Measurements from ENCODE around the gene ECE2.

Gene ECE2

DNA sequence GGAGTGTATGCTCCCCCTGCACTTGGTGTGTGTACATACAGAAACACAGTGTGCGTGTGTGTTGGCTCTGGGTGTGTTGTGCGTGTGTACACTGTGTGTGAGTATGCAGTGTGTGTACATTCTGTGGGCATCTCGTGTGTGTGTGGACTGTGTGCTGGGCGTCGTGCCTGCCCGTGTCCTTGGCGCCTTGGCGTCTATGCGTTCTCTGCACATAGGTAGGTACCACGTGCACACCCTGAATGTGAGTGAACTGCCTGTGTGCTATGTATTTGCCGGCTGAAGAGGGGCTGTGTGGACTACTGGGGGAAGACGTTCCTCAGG lies 481 bp upstream of the ECE2 start:
- no peak for DNase-seq

DNA sequence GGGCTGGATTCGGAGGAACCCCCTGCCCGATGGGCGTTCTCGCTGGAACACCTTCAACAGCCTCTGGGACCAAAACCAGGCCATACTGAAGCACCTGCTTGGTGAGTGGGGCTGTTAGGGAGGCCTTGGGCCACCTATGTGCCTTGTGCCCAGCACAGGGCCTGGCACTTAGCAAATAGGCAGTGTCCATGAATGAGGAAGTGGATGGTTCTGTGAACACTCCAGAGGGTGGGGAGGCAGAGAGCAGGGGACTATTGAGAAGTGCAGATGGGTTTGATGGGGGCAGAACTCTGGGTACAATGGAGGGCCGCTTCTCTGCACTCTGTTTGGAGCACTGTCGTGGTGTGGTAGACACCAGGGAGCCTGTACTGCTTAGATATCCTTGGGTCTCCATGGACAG lies 1.5 kb downstream of the ECE2 start:
- DNase-seq, result no peak

DNA sequence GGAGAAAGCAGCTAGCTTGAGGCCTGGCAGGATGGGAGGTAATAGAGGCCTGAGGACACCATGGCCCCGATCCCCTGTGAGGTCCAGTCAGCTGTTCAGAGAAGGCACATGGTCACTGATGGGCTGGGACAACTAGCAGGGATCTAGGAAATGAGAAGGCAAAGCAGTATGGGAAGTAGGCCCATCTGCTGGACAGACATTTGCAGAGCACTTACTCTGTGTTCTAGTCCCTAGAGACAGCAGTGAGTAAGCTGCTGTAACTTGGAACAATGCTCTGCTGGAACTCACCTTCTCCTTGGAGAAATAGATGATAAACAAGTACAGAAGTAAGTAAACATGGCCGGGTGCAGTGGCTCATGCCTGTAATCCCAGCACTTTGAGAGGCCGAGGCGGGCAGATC lies 7.1 kb downstream of the ECE2 start:
- DNase-seq, result no peak

- no peak for DNase-seq
These were observed 7.9 kb downstream of the ECE2 start for GRCh38 chr3:184283681-184284080.

DNA sequence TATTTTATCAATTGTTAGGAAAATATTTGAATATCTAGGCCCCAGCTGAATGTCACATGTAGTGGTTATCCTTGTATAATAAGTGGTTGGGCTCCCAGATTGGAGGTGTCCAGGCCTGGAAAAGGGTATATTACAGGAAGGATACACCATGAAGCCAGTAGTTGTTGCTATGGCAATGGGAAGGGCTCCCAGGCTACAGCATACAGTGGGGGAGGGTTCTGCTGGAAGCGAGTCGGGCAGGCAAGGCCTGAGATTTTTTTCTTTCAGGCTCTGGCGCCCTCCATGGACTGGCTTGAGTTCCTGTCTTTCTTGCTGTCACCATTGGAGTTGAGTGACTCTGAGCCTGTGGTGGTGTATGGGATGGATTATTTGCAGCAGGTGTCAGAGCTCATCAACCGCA lies 8.9 kb downstream of the ECE2 start:
- DNase-seq, result peak; percentile 67 to 86

- peak; percentile 36 to 75 for DNase-seq
These were observed 13.7 kb downstream of the ECE2 start for GRCh38 chr3:184289426-184289938.

- DNase-seq, result no peak
These were observed 14.5 kb downstream of the ECE2 start for GRCh38 chr3:184290331-184290730.

- DNase-seq, result no peak
These were observed 15.4 kb downstream of the ECE2 start for GRCh38 chr3:184291044-184291737.

GRCh38 chr3:184291738-184292445 lies 16.1 kb downstream of the ECE2 start:
- no peak for DNase-seq

DNA sequence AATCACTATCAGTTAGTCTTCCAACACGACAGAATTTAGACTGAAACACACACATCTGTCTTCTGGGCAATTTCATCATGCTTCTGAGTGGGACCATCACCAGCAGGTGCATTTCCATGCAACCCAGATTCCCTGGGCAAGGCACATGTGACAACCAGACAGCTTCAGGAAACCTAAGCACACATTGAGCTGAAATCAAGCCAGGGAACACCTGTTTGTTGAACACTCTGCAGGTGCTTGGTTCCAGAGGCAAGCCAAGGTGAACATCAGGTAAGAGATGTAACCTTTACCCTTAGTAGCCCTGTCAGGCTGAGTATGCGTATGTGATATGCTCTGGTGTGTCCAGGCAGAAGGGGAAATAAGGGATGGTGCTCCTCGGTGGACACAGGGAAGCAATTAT lies 19.9 kb downstream of the ECE2 start:
- DNase-seq, result no peak

GRCh38 chr3:184296616-184297015 lies 20.8 kb downstream of the ECE2 start:
- DNase-seq, result no peak

DNA sequence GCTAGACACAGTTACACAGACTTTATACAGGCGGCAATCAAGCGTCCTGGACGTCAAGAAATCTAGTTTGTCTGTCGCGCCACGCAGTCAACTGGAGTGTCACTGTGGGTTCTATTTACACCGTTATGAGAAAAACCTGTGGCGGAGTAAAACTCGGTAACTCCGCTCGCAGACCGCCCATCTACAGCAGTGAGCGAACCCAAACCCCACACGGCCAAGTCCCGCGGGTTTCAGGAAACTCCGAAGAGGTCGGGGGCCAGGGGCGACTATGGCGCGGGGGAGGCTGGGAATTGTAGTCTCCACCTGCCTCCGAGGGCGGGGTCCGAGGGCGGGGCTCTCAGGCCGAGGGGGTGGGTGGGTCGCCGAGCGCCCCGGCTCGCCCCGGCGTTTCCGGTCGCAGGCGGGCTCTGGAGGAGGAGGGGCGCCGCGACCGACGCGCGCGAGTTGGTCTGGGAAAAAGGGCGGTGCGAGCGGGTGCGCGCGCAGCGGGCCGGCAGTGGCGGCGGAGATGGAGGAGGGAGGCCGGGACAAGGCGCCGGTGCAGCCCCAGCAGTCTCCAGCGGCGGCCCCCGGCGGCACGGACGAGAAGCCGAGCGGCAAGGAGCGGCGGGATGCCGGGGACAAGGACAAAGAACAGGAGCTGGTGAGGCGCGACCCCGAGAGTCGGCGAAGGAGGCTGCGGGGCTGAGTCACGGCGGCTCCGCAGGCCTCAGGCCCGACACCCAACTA lies 23.1 kb downstream of the ECE2 start, which contains the start of gene PSMD2:
Gene PSMD2, plus strand, starts transcription at position 483 of the 729 bp plus-strand sequence. Its CDS starts 26 bp downstream, at position 509.
- peak; percentile 92 to 99 for DNase-seq

DNA sequence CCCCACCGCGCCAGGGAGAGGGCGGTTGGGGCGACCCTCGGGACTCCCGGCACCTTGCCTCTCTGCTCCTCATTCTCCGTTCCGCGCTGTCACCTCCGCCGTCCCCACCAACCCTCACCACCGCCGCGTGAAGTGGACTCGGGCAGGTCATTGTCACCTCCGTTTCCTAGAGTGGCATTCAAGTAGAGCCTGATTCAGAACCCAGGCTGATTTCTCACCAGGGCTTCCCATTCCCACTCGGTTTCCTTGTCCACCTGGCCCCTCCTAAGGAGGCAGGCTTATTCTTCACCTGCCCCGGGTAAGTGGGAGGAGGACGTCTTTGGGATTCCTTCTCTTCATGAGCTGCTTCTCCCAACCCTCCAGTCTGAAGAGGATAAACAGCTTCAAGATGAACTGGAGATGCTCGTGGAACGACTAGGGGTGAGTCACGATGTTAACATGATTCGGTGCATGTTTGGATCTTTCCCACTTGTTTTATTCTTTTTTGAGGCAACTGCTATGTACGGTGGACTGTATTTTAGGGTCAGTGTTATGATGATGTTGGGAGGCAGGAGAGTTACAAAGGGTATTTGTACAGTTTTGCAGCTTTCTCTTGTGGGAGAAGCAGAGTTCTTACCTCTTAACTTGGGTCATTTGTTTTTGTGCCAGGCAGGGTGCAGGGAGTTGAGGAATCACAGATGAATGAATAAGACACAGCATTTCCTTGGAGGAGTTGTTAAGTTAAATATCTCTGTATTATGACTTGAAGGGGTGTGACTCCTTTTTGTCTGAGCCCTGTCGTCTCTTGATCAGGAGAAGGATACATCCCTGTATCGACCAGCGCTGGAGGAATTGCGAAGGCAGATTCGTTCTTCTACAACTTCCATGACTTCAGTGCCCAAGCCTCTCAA lies 23.9 kb downstream of the ECE2 start:
- DNase-seq, result no peak

DNA sequence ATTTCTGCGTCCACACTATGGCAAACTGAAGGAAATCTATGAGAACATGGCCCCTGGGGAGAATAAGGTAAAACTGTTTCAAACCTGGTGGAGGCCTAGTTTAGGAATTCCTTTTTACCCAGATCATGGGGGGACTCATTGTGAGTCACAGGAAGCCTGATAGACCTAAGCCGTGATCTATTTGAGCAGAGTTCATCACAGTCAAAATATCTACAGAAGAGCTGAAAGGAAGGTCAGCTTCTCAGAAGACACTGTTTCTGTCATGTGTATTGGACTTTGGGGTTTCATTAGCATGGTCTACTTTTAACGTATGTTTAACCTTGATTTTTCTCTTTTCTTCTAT lies 24.5 kb downstream of the ECE2 start:
- DNase-seq, result no peak

GRCh38 chr3:184305577-184305976 lies 29.8 kb downstream of the ECE2 start:
- DNase-seq, result peak in 1 of 2 experiments; percentile 39

DNA sequence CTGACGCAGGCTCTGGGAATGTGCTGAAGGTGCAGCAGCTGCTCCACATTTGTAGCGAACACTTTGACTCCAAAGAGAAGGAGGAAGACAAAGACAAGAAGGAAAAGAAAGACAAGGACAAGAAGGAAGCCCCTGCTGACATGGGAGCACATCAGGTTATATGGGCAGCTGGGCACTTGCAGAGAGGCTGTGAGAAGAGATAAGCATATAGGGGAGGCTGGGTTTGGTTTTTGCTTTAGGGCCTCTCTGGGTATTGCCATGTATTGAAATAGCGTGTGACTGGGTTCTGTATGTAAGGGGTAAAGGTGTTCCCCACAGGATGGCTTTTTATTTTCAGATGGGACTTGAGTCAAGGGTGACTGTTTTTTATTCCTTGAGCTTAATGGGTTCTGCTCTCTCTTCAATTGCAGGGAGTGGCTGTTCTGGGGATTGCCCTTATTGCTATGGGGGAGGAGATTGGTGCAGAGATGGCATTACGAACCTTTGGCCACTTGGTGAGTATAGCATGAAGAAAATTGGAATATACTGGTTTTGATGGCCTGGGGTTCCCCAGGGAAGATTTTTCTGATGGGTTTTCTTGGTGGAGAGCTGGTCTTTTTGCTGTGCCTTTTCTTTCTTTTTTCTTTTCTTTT lies 30.6 kb downstream of the ECE2 start:
- DNase-seq, result no peak

- no peak for DNase-seq
These were observed 32.1 kb downstream of the ECE2 start for GRCh38 chr3:184307915-184308314.

DNA sequence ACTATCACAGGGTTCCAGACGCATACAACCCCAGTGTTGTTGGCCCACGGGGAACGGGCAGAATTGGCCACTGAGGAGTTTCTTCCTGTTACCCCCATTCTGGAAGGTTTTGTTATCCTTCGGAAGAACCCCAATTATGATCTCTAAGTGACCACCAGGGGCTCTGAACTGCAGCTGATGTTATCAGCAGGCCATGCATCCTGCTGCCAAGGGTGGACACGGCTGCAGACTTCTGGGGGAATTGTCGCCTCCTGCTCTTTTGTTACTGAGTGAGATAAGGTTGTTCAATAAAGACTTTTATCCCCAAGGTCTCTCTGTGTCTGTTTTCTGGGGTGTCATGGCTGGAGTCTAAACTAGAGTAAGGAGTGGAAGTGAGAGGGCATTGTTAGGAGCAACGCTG lies 32.9 kb downstream of the ECE2 start:
- no peak for DNase-seq

GRCh38 chr3:184311633-184312032 lies 35.8 kb downstream of the ECE2 start:
- no peak for DNase-seq

DNA sequence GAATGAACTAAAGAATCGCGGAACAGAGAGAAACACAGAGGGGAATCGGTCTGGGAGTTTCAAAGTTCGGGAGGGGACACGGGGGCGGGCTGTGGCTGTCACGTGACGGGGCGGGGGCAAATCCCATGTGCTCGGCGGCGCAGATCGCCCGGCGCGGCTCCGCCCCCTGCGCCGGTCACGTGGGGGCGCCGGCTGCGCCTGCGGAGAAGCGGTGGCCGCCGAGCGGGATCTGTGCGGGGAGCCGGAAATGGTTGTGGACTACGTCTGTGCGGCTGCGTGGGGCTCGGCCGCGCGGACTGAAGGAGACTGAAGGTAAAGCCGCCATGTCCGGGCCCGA lies 38.5 kb downstream of the ECE2 start, which contains the start of gene EIF4G1:
Gene EIF4G1, plus strand, starts transcription at position 244 of the 337 bp plus-strand sequence. CDS start 1,191 bp downstream, outside the sequence.
- DNase-seq, result peak; percentile 64 to 96

DNA sequence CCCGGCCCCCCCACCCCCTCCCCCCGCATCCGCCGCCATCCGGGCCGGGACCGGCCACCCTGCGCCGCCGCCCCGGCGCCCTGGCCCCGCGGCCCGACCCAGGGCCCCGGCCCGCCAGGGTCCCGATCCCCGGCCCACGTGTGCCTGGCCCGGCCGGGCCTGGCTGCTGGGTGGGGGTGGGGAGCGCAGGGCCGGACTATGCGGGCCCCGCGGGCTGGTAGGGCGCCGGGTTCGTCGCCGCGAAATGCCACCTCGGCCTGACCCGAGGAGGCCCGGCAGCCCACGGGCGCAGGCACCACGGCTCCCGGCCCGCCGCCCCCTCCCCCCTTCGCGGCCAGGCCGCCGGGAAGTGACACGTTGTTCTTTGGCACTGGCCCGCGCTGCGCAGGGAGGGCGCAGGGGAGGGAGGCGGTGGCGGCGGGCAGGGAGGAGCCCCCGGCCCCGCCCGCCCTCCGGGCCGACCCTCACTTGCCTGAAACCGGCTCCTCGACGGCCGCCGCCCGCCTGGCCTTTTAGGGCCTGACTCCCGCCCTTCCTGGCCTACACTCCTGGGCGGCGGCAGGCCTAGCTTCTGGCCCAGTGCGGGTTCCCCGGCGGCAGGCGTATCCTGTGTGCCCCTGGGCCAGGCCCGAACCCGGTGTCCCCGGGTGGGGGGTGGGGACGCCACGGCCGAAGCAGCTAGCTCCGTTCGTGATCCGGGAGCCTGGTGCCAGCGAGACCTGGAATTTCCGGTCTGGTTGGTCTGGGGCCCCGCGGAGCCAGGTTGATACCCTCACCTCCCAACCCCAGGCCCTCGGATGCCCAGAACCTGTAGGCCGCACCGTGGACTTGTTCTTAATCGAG lies 39.1 kb downstream of the ECE2 start:
- DNase-seq, result peak in 1 of 2 experiments; percentile 53

- no peak for DNase-seq
These were observed 39.7 kb downstream of the ECE2 start for GRCh38 chr3:184315543-184315867.

Measured in NCI-H526 (cell line).